ENCODE results near the gene TLNRD1.
"Not testable (repeated sequence)": the region's sequence is repeated elsewhere in the genome, so short reads cannot be mapped to it uniquely, and the experiment has no call there.

TLNRD1 gene

GRCh38 chr15:81000624-81001151 lies at the start of gene TLNRD1:
TSS of gene TLNRD1 (plus strand) at chr15:81000923. CDS start at chr15:81002272, 1,349 bp downstream.
- peak; percentile 67 to 70 (median 70) for DNase-seq (ENCODE audit: low read depth in 3 of 3)

- no peak for DNase-seq (ENCODE audit: low read depth in 3 of 3)
Observed at GRCh38 chr15:80951941-80952340, 48.8 kb upstream of the TLNRD1 start.

GRCh38 chr15:80953001-80953952 lies 47.4 kb upstream of the TLNRD1 start:
- DNase-seq (ENCODE audit: low read depth in 3 of 3) = no peak

GRCh38 chr15:80953953-80954778 lies 46.6 kb upstream of the TLNRD1 start:
- no peak for DNase-seq (ENCODE audit: low read depth in 3 of 3)

GRCh38 chr15:80955571-80956452 lies 44.9 kb upstream of the TLNRD1 start:
- peak in 2 of 3 experiments; percentile 18 to 27 for DNase-seq (ENCODE audit: low read depth in 3 of 3)

- no peak for DNase-seq (ENCODE audit: low read depth in 3 of 3)
Observed at GRCh38 chr15:80957556-80957955, 43.2 kb upstream of the TLNRD1 start.

GRCh38 chr15:80957976-80958375 lies 42.7 kb upstream of the TLNRD1 start:
- DNase-seq (ENCODE audit: low read depth in 3 of 3) = no peak

- DNase-seq (ENCODE audit: low read depth in 3 of 3) = no peak
Observed at GRCh38 chr15:80958818-80959495, 41.8 kb upstream of the TLNRD1 start.

- not testable (repeated sequence) for DNase-seq (ENCODE audit: low read depth in 3 of 3)
Observed at GRCh38 chr15:80965454-80965853, 35.3 kb upstream of the TLNRD1 start.

- DNase-seq (ENCODE audit: low read depth in 3 of 3) = no peak
Observed at GRCh38 chr15:80966431-80967197, 34.1 kb upstream of the TLNRD1 start.

- no peak for DNase-seq (ENCODE audit: low read depth in 3 of 3)
Observed at GRCh38 chr15:80967451-80967850, 33.3 kb upstream of the TLNRD1 start.

- no peak for DNase-seq (ENCODE audit: low read depth in 3 of 3)
Observed at GRCh38 chr15:80967991-80968510, 32.7 kb upstream of the TLNRD1 start.

GRCh38 chr15:80969316-80969715 lies 31.4 kb upstream of the TLNRD1 start:
- no peak for DNase-seq (ENCODE audit: low read depth in 3 of 3)

GRCh38 chr15:80970018-80970657 lies 30.6 kb upstream of the TLNRD1 start:
- DNase-seq (ENCODE audit: low read depth in 3 of 3) = peak in 2 of 3 experiments; percentile 23 to 49

- DNase-seq (ENCODE audit: low read depth in 3 of 3) = no peak
Observed at GRCh38 chr15:80970658-80971057, 30.1 kb upstream of the TLNRD1 start.

GRCh38 chr15:80971143-80971542 lies 29.6 kb upstream of the TLNRD1 start:
- DNase-seq (ENCODE audit: low read depth in 3 of 3) = no peak

GRCh38 chr15:80972276-80972675 lies 28.4 kb upstream of the TLNRD1 start:
- no peak for DNase-seq (ENCODE audit: low read depth in 3 of 3)

GRCh38 chr15:80974914-80975313 lies 25.8 kb upstream of the TLNRD1 start:
- no peak for DNase-seq (ENCODE audit: low read depth in 3 of 3)

GRCh38 chr15:80976851-80977250 lies 23.9 kb upstream of the TLNRD1 start:
- no peak for DNase-seq (ENCODE audit: low read depth in 3 of 3)

Data from stimulated activated CD4-positive, alpha-beta T cell treated with anti-CD3 and anti-CD28 coated beads, TNF-alpha, amount 100 ng/mL, for 4 hours (primary cell).